Measurements from ENCODE around the gene FHIP1B. TPM values are rescaled to one million over a fixed set of nuclear protein-coding genes. Genes with fewer than 3 reads are reported as not detected.
"Not testable (repeated sequence)": the region's sequence is repeated elsewhere in the genome, so short reads cannot be mapped to it uniquely, and the experiment has no call there.

FHIP1B gene
- total and polyA plus RNA-seq, 4 donors = 12.3 to 21.2 (median 16.9) TPM

DNA sequence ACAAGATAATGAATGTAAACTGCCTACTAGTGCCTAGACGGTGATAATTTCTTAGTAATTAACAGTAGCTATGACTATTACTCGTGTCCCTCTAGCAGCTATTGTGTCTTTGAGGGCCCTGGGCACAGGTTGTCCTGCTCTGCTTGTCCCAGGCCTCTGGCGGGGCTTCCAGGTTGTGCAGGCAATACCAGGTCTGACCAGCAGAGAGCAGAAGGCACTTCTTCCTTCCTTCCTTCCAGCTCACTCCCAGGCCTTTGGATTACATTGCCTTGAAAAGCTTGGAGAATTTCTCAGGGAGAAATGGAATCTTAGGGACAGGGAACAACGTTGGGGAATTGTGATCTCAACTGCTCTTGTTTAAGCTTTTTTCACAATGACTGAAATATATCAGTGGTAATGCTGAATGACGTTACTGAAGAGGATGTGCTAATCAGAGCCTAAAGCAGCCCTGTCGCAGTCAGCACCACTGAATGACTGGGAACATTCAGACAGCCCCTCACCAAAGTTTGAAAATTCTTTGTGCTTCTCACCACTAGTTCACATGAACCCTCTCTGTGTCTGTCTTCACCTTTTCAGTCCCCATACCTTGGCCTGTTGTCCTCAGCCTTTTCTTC lies 16.8 kb upstream of the FHIP1B start (continued):
- TF ChIP-seq, protein P1, sequence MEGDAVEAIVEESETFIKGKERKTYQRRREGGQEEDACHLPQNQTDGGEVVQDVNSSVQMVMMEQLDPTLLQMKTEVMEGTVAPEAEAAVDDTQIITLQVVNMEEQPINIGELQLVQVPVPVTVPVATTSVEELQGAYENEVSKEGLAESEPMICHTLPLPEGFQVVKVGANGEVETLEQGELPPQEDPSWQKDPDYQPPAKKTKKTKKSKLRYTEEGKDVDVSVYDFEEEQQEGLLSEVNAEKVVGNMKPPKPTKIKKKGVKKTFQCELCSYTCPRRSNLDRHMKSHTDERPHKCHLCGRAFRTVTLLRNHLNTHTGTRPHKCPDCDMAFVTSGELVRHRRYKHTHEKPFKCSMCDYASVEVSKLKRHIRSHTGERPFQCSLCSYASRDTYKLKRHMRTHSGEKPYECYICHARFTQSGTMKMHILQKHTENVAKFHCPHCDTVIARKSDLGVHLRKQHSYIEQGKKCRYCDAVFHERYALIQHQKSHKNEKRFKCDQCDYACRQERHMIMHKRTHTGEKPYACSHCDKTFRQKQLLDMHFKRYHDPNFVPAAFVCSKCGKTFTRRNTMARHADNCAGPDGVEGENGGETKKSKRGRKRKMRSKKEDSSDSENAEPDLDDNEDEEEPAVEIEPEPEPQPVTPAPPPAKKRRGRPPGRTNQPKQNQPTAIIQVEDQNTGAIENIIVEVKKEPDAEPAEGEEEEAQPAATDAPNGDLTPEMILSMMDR (IDR thresholded peaks at IDR 0.05; ENCODE audit: low read depth, low read length, missing input control) = peak; percentile 93
- TF ChIP-seq FOXA2 (IDR thresholded peaks at IDR 0.05) = no peak
- TF ChIP-seq HNF4G (IDR thresholded peaks at IDR 0.05) = no peak

DNA sequence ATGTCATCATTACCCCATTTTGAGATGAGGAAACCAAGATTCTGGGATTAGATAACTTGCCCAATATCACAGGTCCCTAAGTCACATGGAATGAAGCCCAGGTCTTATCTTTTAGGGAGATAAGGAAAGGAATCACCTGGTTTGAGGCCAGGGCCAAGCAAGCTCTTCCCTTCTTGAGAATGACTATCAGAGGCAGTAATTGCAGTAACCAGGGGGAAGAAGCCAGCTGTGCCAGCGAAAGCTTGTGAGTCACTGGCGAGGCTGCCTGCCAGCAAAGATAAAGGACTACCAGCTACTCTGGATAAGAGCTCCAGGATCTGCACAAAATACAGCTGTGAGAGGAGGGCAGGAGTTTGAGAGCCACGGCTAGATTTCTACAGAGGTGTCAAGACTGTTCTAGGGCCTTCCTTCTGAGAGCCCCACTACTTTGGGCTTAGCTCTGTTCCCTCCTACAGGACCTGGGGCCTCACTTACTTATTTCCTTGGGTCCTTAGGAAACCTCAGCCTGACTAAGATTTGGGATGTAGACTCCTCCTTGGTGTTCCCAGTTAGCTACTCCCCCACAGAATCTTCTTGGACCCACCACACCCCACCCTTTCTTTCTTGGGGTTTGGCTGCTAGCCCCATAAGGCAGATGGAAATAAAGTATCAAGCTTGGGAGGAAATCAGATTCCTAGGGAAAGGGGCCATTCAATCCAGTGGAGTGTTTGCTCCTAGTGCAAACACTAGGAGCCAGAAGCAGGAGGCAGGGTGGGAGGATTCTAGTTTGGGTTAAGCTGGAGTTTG lies 15.5 kb upstream of the FHIP1B start:
- Histone ChIP-seq H3K36me3 (ENCODE audit: control insufficient read depth in 4 of 4, insufficient read depth in 3 of 4, low read depth in 1 of 4, low read length in 3 of 4) (no peaks in the 10 kb centered on the region), H3K27me3 (ENCODE audit: control insufficient read depth in 4 of 4, insufficient read depth in 4 of 4, low read length in 3 of 4) (no peaks in the 10 kb centered on the region), H3K4me3 (ENCODE audit: low read depth in 1 of 3, low read length in 3 of 3) (no peak overlapping the region), H3K9me3 (ENCODE audit: control insufficient read depth in 4 of 4, low read length in 3 of 4) (no peaks in the 10 kb centered on the region), H3K9ac (ENCODE audit: low read depth in 1 of 2, low read length in 2 of 2) (no peak overlapping the region), H3K27ac (ENCODE audit: low read depth in 1 of 2, low read length in 2 of 2) (no peak overlapping the region), H3K4me1 (ENCODE audit: control insufficient read depth in 4 of 4, insufficient read depth in 4 of 4, low read length in 3 of 4) (no peaks in the 10 kb centered on the region)
- peak; percentile 55 for DNase-seq (ENCODE audit: low spot score)
- WGBS = 59% methylated on average over 3 of the region's 3 CpGs
- no peak for TF ChIP-seq FOXA2 (IDR thresholded peaks at IDR 0.05)
- no peak for TF ChIP-seq GABPA (IDR thresholded peaks at IDR 0.05 in 1 of 2, conservative IDR thresholded peaks at IDR 0.05 in 1 of 2)
- TF ChIP-seq JUND (IDR thresholded peaks at IDR 0.05) = no peak
- TF ChIP-seq, protein P1 (IDR thresholded peaks at IDR 0.05; ENCODE audit: low read depth, low read length, missing input control) = no peak
- TF ChIP-seq, protein P2, sequence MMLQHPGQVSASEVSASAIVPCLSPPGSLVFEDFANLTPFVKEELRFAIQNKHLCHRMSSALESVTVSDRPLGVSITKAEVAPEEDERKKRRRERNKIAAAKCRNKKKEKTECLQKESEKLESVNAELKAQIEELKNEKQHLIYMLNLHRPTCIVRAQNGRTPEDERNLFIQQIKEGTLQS (IDR thresholded peaks at IDR 0.05) = no peak
- no peak for TF ChIP-seq FOXA1 (IDR thresholded peaks at IDR 0.05)
- TF ChIP-seq HNF4A (conservative IDR thresholded peaks at IDR 0.05) = no peak
- no peak for TF ChIP-seq HNF4G (IDR thresholded peaks at IDR 0.05)
- no peak for TF ChIP-seq YY1 (IDR thresholded peaks at IDR 0.05)
- no peak for TF ChIP-seq RXRA (IDR thresholded peaks at IDR 0.05)
- TF ChIP-seq, protein P3, sequence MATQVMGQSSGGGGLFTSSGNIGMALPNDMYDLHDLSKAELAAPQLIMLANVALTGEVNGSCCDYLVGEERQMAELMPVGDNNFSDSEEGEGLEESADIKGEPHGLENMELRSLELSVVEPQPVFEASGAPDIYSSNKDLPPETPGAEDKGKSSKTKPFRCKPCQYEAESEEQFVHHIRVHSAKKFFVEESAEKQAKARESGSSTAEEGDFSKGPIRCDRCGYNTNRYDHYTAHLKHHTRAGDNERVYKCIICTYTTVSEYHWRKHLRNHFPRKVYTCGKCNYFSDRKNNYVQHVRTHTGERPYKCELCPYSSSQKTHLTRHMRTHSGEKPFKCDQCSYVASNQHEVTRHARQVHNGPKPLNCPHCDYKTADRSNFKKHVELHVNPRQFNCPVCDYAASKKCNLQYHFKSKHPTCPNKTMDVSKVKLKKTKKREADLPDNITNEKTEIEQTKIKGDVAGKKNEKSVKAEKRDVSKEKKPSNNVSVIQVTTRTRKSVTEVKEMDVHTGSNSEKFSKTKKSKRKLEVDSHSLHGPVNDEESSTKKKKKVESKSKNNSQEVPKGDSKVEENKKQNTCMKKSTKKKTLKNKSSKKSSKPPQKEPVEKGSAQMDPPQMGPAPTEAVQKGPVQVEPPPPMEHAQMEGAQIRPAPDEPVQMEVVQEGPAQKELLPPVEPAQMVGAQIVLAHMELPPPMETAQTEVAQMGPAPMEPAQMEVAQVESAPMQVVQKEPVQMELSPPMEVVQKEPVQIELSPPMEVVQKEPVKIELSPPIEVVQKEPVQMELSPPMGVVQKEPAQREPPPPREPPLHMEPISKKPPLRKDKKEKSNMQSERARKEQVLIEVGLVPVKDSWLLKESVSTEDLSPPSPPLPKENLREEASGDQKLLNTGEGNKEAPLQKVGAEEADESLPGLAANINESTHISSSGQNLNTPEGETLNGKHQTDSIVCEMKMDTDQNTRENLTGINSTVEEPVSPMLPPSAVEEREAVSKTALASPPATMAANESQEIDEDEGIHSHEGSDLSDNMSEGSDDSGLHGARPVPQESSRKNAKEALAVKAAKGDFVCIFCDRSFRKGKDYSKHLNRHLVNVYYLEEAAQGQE (IDR thresholded peaks at IDR 0.05) = no peak
- TF ChIP-seq, protein P4, sequence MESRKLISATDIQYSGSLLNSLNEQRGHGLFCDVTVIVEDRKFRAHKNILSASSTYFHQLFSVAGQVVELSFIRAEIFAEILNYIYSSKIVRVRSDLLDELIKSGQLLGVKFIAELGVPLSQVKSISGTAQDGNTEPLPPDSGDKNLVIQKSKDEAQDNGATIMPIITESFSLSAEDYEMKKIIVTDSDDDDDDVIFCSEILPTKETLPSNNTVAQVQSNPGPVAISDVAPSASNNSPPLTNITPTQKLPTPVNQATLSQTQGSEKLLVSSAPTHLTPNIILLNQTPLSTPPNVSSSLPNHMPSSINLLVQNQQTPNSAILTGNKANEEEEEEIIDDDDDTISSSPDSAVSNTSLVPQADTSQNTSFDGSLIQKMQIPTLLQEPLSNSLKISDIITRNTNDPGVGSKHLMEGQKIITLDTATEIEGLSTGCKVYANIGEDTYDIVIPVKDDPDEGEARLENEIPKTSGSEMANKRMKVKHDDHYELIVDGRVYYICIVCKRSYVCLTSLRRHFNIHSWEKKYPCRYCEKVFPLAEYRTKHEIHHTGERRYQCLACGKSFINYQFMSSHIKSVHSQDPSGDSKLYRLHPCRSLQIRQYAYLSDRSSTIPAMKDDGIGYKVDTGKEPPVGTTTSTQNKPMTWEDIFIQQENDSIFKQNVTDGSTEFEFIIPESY (IDR thresholded peaks at IDR 0.05) = no peak
- TF ChIP-seq SP1 (IDR thresholded peaks at IDR 0.05) = no peak
- TF ChIP-seq RAD21 (IDR thresholded peaks at IDR 0.05) = no peak
- TF ChIP-seq, protein P5, sequence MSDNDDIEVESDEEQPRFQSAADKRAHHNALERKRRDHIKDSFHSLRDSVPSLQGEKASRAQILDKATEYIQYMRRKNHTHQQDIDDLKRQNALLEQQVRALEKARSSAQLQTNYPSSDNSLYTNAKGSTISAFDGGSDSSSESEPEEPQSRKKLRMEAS (IDR thresholded peaks at IDR 0.05) = no peak
- no peak for TF ChIP-seq NR2F2 (IDR thresholded peaks at IDR 0.05)
- no peak for TF ChIP-seq EGR1 (IDR thresholded peaks at IDR 0.05; ENCODE audit: low read depth in 2 of 2)
- TF ChIP-seq TAF1 (conservative IDR thresholded peaks at IDR 0.05) = no peak

DNA sequence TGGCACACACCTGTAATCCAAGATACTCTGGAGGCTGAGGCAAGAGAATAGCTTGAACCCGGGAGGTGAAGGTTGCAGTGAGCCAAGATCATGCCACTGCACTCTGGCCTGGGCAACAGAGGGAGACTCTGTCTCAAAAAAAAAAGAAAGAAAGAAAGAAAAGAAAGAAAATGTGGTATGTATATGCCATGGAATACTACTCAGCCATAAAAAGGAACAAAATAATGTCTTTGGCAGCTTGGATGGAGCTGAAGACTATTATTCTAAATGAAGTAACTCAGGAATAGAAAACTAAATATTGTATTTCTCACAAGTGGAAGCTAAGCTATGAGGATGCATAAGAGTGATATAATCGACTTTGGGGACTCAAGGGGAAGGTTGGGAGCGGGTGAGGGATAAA lies 14.5 kb upstream of the FHIP1B start:
- not testable (repeated sequence) for DNase-seq (ENCODE audit: low spot score); H3K4me1 ChIP-seq (ENCODE audit: control insufficient read depth in 4 of 4, insufficient read depth in 4 of 4, low read length in 3 of 4); H3K27ac ChIP-seq (ENCODE audit: low read depth in 1 of 2, low read length in 2 of 2); H3K36me3 ChIP-seq (ENCODE audit: control insufficient read depth in 4 of 4, insufficient read depth in 3 of 4, low read depth in 1 of 4, low read length in 3 of 4); H3K9me3 ChIP-seq (ENCODE audit: control insufficient read depth in 4 of 4, low read length in 3 of 4); H3K27me3 ChIP-seq (ENCODE audit: control insufficient read depth in 4 of 4, insufficient read depth in 4 of 4, low read length in 3 of 4); H3K9ac ChIP-seq (ENCODE audit: low read depth in 1 of 2, low read length in 2 of 2); H3K4me3 ChIP-seq (ENCODE audit: low read depth in 1 of 3, low read length in 3 of 3)
- 92% methylated on average over 3 of the region's 3 CpGs for WGBS
